ENCODE data around the gene DDX23.
"Not testable (repeated sequence)": the region's sequence is repeated elsewhere in the genome, so short reads cannot be mapped to it uniquely, and the experiment has no call there.

- not testable (repeated sequence) for TF ChIP-seq CTCF (conservative IDR thresholded peaks at IDR 0.05); ZFX (IDR thresholded peaks at IDR 0.05)
These were observed 8.3 kb upstream of the DDX23 start for GRCh38 chr12:48860236-48860635.

Measured in C4-2B (cell line).